Vagina (tissue), 2 donors: ENCODE data around the gene EYS.

Experiments
- CTCF ChIP-seq, 3 experiments: fragments of 450-650 bp in 2 of 3; fragments of 200-600 bp in 1 of 3; sonication (generic) in 1 of 3; IDR thresholded peaks; one replicate each; pipeline ENCODE4 v1.5.1; 2017 to 2019; ENCODE audit warnings: antibody characterized with exemption in 3 of 3, mild to moderate bottlenecking in 2 of 3, moderate library complexity in 2 of 3
- POLR2A ChIP-seq, 2 donors: fragments of 450-650 bp; IDR thresholded peaks; one replicate each; pipeline ENCODE4 v1.6.1; 2017; ENCODE audit warnings: antibody characterized with exemption in 2 of 2, mild to moderate bottlenecking in 2 of 2, moderate library complexity in 2 of 2
- POLR2AphosphoS5 ChIP-seq, 2 donors: sonication (generic); formaldehyde crosslinking; IDR thresholded peaks; one replicate each; pipeline ENCODE4 v1.9.0; 2017; ENCODE audit warnings: antibody characterized with exemption in 2 of 2, mild to moderate bottlenecking in 2 of 2, low read depth in 1 of 2; ENCODE audit not compliant: insufficient read depth in 1 of 2

- TF ChIP-seq CTCF (IDR thresholded peaks at IDR 0.05) (no peak), POLR2A (IDR thresholded peaks at IDR 0.05) (no peak), POLR2AphosphoS5 (IDR thresholded peaks at IDR 0.05; ENCODE audit: insufficient read depth in 1 of 2, low read depth in 1 of 2) (no peak)
Measured at GRCh38 chr6:64146094-64146493, 1560.9 kb downstream of the EYS start.
